Kidney (tissue), 14 donors: ENCODE results near the gene USP6. TPM values are rescaled to one million over a fixed set of nuclear protein-coding genes. Genes with fewer than 3 reads are reported as not detected.

ENCODE experiments used
- DNase-seq, 5 donors: peaks; one replicate each; pipeline ENCODE4 v3.0.0-alpha.2; 2013 to 2020
- FAIRE-seq: peaks from 2 replicates; lab custom pipeline; 2012; peaks lifted over from hg19 to GRCh38; lab: Jason Lieb, UNC
- H3K27ac ChIP-seq, 2 donors: one replicate each; pipeline ENCODE4 v1.7.0; 2013; ENCODE audit warnings: low read depth in 2 of 2, low read length in 2 of 2, inconsistent platforms in 1 of 2
- H3K27me3 ChIP-seq: one replicate; pipeline ENCODE4 v1.7.1; 2013; ENCODE audit warnings: low read length, inconsistent platforms; ENCODE audit not compliant: control insufficient read depth, insufficient read depth
- H3K36me3 ChIP-seq, 3 donors: one replicate each; pipeline versions ENCODE4 v1.7.0 to v1.7.1; 2013; ENCODE audit warnings: low read length in 3 of 3, control low read depth in 1 of 3, inconsistent platforms in 1 of 3; ENCODE audit not compliant: insufficient read depth in 3 of 3, control insufficient read depth in 2 of 3
- H3K4me1 ChIP-seq, 3 donors: one replicate each; pipeline versions ENCODE4 v1.7.0 to v1.7.1; 2013; ENCODE audit warnings: low read length in 3 of 3, inconsistent platforms in 1 of 3, low read depth in 1 of 3; ENCODE audit not compliant: control insufficient read depth in 2 of 3, insufficient read depth in 2 of 3
- H3K4me3 ChIP-seq, 3 donors: one replicate each; pipeline versions ENCODE4 v1.7.0 to v1.8.1; 2013; ENCODE audit warnings: low read length in 3 of 3, control low read depth in 1 of 3, inconsistent platforms in 1 of 3
- H3K9ac ChIP-seq, 3 donors: one replicate each; pipeline versions ENCODE4 v1.7.0 to v1.7.1; 2013; ENCODE audit warnings: low read length in 3 of 3, control low read depth in 1 of 3, inconsistent platforms in 1 of 3
- H3K9me3 ChIP-seq, 3 donors: one replicate each; pipeline versions ENCODE4 v1.7.0 to v1.7.1; 2013; ENCODE audit warnings: low read length in 3 of 3, control low read depth in 1 of 3, inconsistent platforms in 1 of 3; ENCODE audit not compliant: control insufficient read depth in 2 of 3, insufficient read depth in 1 of 3
- CTCF ChIP-seq: IDR thresholded peaks from 3 replicates; pipeline ENCODE4 v1.5.1; 2012; ENCODE audit warnings: mild to moderate bottlenecking, moderate library complexity, borderline replicate concordance; ENCODE audit not compliant: insufficient read depth; ENCODE audit errors: extremely low read depth
- intact Hi-C: fragments of 100-400 bp; cut with DNase I; formaldehyde crosslinking; loops from one replicate; pipeline ENCODE4 v1.11.1; 2022
- polyA plus RNA-seq: library from polyadenylated mRNA; stranded (reverse); fragments of 350-450 nt; fragmentation: Illumina TruSeq; extraction: RNeasy Lipid Tissue Mini Kit (QIAGEN cat#74804); gene quantifications from one replicate; pipeline ENCODE4 v1.2.3, GENCODE V29; 2014; ENCODE audit warnings: low read depth, low replicate concordance; ENCODE audit not compliant: insufficient read depth
- total RNA-seq: library from RNA; stranded (reverse); fragmentation: NEBNext Ultra II Directional; extraction: Animal tissue kit (Norgen Biotek cat#: 25700); gene quantifications from one replicate; pipeline ENCODE4 v1.2.1, GENCODE V29; 2021
- donor health status: control.
- donor health status: control.
- donor health status: control.
- donor health status: control.
- donor health status: control.
- donor health status: DM: yes; HTN: yes; CAD: no.
- donor health status: Normal renal cell carcinoma (clear cell type).

The USP6 gene
- total and polyA plus RNA-seq, 2 donors from 2014 or later = 0.06 to 0.19 TPM

- H3K9me3 ChIP-seq = peaks cover 15 to 86% (median 47%) of the 10 kb centered on the region in 3 donors
- no peaks in the 10 kb centered on the region for H3K27me3 ChIP-seq
- no peak for TF ChIP-seq CTCF
- no peak for FAIRE-seq
- intact Hi-C loops = loop anchor here (5.0 kb wide), 1 partner anchor 92 kb away; no protein-coding TSS in a partner anchor
- no peak overlapping the region for H3K27ac ChIP-seq
- H3K4me3 ChIP-seq = no peak overlapping the region
- peaks cover 0 to 4% (median 3%) of the 10 kb centered on the region in 3 donors for H3K36me3 ChIP-seq
- DNase-seq = no peak
- no peaks in the 10 kb centered on the region for H3K4me1 ChIP-seq
- no peak overlapping the region for H3K9ac ChIP-seq
Measured at GRCh38 chr17:5184288-5184687, 68.5 kb downstream of the USP6 start.

GRCh38 chr17:5191541-5192417 is 75.9 kb downstream of the USP6 start, which contains the start of gene ZNF594:
Gene ZNF594, minus strand, starts transcription at chr17:5191868. Its CDS starts 7,612 bp downstream, at chr17:5184256.
- Histone ChIP-seq H3K9me3 (peaks cover 1 to 25% (median 4%) of the 10 kb centered on the region in 3 donors), H3K4me3 (peak within 1 kb of the TSS; percentile 85 to 98 (median 90)), H3K9ac (peak within 1 kb of the TSS; percentile 42 to 94 (median 83)), H3K4me1 (peaks cover 0 to 9% (median 4%) of the 10 kb centered on the region in 3 donors), H3K27ac (peak within 1 kb of the TSS; percentile 3 to 32), H3K27me3 (no peaks in the 10 kb centered on the region), H3K36me3 (peaks cover 0 to 4% (median 0%) of the 10 kb centered on the region in 3 donors)
- peak; percentile 98 to 99 (median 98) for DNase-seq
- intact Hi-C loops = no loop called here
- no peak for FAIRE-seq
- peak; percentile 64 for TF ChIP-seq CTCF

GRCh38 chr17:5194346-5194745 is 78.5 kb downstream of the USP6 start:
- Histone ChIP-seq H3K27me3 (no peaks in the 10 kb centered on the region), H3K4me3 (no peak overlapping the region), H3K27ac (no peak overlapping the region), H3K9me3 (peaks cover 0 to 11% (median 1%) of the 10 kb centered on the region in 3 donors), H3K36me3 (peaks cover 0 to 4% (median 0%) of the 10 kb centered on the region in 3 donors), H3K9ac (no peak overlapping the region), H3K4me1 (peaks cover 0 to 9% (median 4%) of the 10 kb centered on the region in 3 donors)
- intact Hi-C loops = no loop called here
- DNase-seq (no peak), FAIRE-seq (no peak)
- no peak for TF ChIP-seq CTCF
